Measurements from ENCODE around the gene CWF19L2.

The CWF19L2 gene

GRCh38 chr11:107493117-107493516 is 35.5 kb upstream of the CWF19L2 start:
- H3K4me3 ChIP-seq (ENCODE audit: control insufficient read depth, low read depth, low read length), result no peak overlapping the region
- TF ChIP-seq CTCF (IDR thresholded peaks at IDR 0.05; ENCODE audit: control insufficient read depth, insufficient read depth, low read depth, low read length, missing control alignments), result no peak
- no peak for DNase-seq (ENCODE audit: low read depth)

GRCh38 chr11:107490836-107491235 is 33.2 kb upstream of the CWF19L2 start:
- no peak for DNase-seq (ENCODE audit: low read depth)
- no peak for TF ChIP-seq CTCF (IDR thresholded peaks at IDR 0.05; ENCODE audit: control insufficient read depth, insufficient read depth, low read depth, low read length, missing control alignments)
- H3K4me3 ChIP-seq (ENCODE audit: control insufficient read depth, low read depth, low read length), result no peak overlapping the region

GRCh38 chr11:107482234-107482633 is 24.6 kb upstream of the CWF19L2 start:
- DNase-seq (ENCODE audit: low read depth), result no peak
- TF ChIP-seq CTCF (IDR thresholded peaks at IDR 0.05; ENCODE audit: control insufficient read depth, insufficient read depth, low read depth, low read length, missing control alignments), result no peak
- no peak overlapping the region for H3K4me3 ChIP-seq (ENCODE audit: control insufficient read depth, low read depth, low read length)

GRCh38 chr11:107478922-107479321 is 21.3 kb upstream of the CWF19L2 start:
- H3K4me3 ChIP-seq (ENCODE audit: control insufficient read depth, low read depth, low read length), result no peak overlapping the region
- TF ChIP-seq CTCF (IDR thresholded peaks at IDR 0.05; ENCODE audit: control insufficient read depth, insufficient read depth, low read depth, low read length, missing control alignments), result no peak
- no peak for DNase-seq (ENCODE audit: low read depth)

DNA sequence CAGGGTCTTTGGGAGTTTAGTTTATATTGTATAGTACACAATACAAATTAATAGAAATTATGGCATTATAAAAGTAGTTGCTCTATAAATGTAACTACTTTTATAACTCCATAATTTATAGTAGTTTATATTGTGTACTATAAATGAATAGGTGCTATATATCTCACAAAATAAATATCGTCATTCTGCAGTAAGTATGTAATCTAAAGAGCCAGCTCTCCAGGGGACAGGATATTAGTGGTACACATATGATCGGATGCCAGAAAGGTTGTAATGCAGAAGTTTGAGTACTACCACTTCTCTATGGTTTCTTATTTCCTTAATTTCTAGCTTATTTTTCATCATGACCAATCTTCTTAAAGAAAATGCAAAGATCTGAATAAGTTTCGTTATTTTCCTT is 20.2 kb upstream of the CWF19L2 start:
- TF ChIP-seq CTCF (IDR thresholded peaks at IDR 0.05; ENCODE audit: control insufficient read depth, insufficient read depth, low read depth, low read length, missing control alignments), result no peak
- no peak for DNase-seq (ENCODE audit: low read depth)

GRCh38 chr11:107473792-107474191 is 16.2 kb upstream of the CWF19L2 start:
- no peak overlapping the region for H3K4me3 ChIP-seq (ENCODE audit: control insufficient read depth, low read depth, low read length)

More for the DNA sequence above, 20.2 kb upstream of the CWF19L2 start:
- no peak overlapping the region for H3K4me3 ChIP-seq (ENCODE audit: control insufficient read depth, low read depth, low read length)

More at GRCh38 chr11:107473792-107474191, 16.2 kb upstream of the CWF19L2 start:
- DNase-seq (ENCODE audit: low read depth), result peak; percentile 55
- TF ChIP-seq CTCF (IDR thresholded peaks at IDR 0.05; ENCODE audit: control insufficient read depth, insufficient read depth, low read depth, low read length, missing control alignments), result no peak
